HG03439 (cell line): ENCODE results near the gene APBB3.

Experiments
- ATAC-seq: cut with Tn5 transposase; IDR thresholded peaks from one replicate; pipeline ENCODE4 v1.9.1; 2021; ENCODE audit warnings: mild to moderate bottlenecking, moderate library complexity; ENCODE audit not compliant: unreplicated experiment

The APBB3 gene

DNA sequence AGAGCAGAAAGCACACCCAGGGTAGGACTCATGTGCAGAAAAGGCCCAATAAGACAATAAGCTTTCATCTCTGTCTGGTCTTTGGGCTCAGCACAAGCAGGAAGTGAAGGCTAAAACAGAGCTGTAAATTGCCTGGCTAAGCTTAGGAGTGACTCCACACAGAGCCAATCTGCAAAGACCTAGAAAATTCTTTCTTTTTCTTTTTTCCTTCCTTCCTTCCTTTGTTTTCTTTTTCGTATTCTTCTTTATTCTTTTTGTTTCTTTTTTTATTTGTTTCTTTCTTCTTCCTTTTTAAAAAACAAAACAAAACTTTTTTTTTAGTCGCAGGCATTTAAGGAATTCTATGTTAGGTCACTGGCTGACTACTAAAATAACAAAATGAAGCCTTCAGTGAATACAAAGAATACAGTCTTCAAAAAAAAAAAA lies 12.4 kb upstream of the APBB3 start:
- ATAC-seq: no peak

DNA sequence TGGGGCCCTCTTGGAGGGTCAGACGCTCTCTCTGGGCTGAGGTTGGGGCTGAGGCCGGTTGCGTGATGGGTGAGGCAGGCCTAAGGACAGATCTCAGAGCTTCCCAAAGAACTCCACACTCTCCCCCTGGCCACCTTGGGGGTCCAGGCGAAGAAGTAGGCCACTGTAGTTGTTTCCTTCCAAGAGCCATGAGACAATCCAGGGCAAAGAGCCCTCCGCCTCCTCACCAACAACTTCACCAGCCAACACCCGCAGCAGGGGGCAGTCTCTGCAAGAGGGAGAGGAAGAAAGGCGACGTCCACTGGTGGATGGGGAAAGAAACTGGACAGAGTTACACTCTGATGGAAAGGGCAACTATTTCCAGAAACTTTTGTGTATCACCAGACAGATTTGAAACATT lies 10.9 kb upstream of the APBB3 start:
- no peak for ATAC-seq

DNA sequence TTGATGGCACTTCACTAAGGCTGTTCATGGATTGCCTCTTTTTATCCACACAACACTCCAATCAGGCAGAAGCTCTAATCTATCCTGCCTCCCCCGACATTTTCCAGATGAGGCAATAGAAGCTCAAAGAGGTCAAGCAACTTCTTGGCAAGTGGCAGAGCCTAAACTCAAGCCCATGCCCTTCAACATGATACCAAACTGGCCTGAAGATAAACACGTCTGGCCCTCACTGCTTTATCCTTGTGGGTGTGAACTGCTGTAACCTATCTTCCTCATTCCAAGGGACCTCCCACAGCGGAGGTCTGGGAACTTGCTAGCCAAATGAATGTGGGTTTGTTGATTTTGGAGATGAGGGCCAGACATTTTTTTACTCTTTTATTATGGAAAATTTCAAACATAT lies 9.8 kb upstream of the APBB3 start:
- no peak for ATAC-seq

GRCh38 chr5:140573683-140574082 lies 9.3 kb upstream of the APBB3 start:
- no peak for ATAC-seq

GRCh38 chr5:140571105-140571504 lies 6.7 kb upstream of the APBB3 start:
- ATAC-seq: no peak

DNA sequence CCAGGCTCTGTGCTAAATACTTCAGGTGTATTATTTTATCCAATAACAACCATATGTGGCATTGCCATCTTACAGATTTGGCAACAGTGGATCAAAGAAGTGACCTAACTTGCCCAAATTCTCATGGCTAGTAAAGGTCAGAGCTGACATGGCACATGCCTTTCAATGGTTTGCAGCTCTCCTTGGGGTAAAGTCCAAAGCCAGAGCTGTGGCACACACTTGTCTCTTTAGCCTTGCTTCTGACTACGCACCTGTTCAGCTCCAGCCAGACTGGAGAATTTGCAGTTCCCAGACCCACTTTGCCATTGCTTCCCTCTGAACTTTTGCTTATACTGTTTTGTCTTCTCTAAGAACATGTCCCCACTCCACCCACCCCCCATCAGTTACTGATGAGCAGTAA lies 6.1 kb upstream of the APBB3 start:
- ATAC-seq: no peak

DNA sequence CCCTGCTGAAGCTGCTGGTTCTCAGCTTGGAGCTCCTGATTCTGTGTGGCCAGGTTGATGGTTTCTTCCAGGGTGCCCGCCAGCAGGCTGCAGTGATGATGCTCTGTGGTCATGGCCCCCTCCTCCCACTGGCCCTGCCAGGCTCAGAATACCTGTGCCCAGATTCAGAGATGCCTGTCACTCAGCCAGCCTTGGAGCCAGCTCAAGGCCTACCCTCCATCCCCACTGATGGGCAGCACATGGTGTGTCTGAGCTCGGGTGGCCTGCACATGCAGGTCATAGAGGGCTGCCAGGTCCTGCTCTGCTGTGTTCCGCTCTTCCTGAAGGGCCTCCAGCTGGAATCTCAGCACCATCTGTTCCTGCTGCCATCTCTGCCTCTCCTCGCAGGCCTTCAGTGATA lies 5.7 kb upstream of the APBB3 start:
- no peak for ATAC-seq

- ATAC-seq: no peak
Measured at GRCh38 chr5:140569197-140569596, 4.8 kb upstream of the APBB3 start.

DNA sequence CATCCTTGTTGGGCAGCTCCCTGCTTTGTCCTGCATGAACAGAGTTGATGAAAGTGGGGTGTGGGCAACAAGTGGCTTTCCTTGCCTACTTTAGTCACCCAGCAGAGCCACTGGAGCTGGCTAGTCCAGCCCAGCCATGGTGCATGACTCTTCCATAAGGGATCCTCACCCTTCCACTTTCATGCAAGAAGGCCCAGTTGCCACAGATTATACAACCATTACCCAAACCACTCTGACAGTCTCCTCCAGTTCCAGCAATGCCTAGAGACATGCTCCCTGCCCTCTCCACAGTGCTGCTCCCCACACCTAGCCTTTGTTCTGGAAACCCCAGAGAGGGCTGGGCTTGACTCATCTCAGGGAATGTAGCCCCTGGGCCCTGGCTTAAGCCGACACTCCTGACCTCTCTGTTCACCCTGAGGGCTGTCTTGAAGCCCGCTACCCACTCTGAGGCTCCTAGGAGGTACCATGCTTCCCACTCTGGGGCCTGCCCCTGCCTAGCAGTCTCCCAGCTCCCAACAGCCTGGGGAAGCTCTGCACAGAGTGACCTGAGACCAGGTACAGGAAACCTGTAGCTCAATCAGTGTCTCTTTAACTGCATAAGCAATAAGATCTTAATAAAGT lies 4.2 kb upstream of the APBB3 start:
- ATAC-seq: no peak

DNA sequence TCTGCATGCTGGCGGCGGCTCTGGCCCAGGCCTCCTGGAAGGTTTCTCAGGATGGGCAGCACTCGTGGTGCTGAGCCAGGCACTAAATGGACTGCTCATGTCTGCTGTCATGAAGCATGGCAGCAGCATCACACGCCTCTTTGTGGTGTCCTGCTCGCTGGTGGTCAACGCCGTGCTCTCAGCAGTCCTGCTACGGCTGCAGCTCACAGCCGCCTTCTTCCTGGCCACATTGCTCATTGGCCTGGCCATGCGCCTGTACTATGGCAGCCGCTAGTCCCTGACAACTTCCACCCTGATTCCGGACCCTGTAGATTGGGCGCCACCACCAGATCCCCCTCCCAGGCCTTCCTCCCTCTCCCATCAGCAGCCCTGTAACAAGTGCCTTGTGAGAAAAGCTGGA lies 3.5 kb upstream of the APBB3 start:
- no peak for ATAC-seq

DNA sequence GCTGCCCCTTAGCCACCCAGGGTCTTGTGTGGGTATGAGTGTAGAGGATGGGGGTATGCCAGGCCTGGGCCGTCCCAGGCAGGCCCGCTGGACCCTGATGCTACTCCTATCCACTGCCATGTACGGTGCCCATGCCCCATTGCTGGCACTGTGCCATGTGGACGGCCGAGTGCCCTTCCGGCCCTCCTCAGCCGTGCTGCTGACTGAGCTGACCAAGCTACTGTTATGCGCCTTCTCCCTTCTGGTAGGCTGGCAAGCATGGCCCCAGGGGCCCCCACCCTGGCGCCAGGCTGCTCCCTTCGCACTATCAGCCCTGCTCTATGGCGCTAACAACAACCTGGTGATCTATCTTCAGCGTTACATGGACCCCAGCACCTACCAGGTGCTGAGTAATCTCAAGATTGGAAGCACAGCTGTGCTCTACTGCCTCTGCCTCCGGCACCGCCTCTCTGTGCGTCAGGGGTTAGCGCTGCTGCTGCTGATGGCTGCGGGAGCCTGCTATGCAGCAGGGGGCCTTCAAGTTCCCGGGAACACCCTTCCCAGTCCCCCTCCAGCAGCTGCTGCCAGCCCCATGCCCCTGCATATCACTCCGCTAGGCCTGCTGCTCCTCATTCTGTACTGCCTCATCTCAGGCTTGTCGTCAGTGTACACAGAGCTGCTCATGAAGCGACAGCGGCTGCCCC lies 2.9 kb upstream of the APBB3 start:
- no peak for ATAC-seq

- ATAC-seq: no peak
Measured at GRCh38 chr5:140566665-140567064, 2.3 kb upstream of the APBB3 start.

DNA sequence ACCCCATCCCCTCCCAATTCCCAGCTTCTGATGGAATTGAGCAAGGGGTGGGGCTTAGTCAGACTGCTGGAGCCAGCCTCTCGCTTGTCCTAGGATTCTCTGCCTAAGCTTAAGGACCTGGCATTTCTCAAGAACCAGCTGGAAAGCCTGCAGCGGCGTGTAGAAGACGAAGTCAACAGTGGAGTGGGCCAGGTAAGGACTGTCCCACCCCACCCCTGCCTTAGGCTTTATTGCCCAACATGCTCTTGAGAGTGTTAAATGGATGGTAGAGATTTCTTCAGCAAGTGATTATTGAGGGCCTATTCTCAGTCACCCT lies 1.3 kb upstream of the APBB3 start:
- no peak for ATAC-seq

- ATAC-seq: no peak
Measured at GRCh38 chr5:140565024-140565779, 804 bp upstream of the APBB3 start.

- ATAC-seq: no peak
Measured at GRCh38 chr5:140563596-140563995, 802 bp downstream of the APBB3 start.

DNA sequence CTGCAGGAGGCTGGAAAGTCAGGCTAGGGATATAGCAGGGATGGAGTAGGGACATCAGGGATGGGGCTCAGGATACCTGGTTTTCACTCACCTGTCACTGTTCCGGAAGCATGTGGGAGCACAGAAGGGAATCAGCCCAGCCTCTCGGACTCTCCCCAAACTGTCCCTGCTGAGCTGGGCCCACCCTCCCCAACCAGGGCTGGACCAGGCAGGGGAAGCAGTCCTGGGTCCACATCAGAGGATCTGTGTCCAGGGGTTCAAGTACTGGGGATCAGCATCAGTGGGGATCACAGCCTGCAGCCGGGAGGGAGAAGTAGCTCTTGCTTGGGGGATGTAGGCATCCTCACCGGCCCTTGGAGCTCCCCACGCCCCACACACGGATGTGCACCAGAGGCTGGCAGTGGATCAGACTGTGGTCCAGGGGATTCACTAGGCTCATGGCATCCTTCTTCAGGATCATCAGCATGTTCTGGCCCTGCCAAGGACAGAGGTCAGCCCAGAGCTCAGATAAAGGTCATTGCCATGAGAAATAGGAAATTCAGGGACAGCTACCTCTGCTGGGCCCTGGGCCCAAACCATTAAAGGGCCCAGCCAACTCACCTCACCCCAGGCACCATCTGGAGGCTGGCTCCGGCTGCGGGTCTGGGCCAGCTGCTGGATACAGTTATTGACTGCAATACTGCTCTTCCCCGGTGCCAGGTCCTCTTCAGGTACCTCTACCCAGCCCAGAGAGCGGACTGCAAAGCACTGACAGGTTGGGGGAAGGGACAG lies 2.5 kb downstream of the APBB3 start:
- ATAC-seq: no peak

GRCh38 chr5:140560227-140560626 lies 4.2 kb downstream of the APBB3 start:
- no peak for ATAC-seq

DNA sequence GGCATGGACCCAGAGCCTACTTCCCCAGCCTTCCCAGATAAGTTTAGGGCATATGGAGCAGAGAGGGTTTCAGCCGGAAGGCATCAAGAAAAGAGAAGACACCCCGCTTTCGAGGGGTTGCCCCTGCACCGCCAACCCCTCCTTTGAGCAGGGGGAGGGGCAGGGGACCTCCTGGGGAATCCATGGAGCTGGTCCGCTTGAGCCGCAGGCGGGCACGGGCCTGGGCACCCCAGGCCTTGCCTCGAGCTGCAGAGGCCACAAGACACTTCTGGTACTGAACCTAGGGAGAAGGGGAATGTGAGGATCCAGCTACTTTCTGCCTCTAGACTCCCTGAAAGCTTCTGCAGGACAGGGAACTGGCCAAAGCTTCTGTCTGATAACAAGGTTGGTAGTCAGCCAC lies 5.9 kb downstream of the APBB3 start:
- ATAC-seq: no peak

DNA sequence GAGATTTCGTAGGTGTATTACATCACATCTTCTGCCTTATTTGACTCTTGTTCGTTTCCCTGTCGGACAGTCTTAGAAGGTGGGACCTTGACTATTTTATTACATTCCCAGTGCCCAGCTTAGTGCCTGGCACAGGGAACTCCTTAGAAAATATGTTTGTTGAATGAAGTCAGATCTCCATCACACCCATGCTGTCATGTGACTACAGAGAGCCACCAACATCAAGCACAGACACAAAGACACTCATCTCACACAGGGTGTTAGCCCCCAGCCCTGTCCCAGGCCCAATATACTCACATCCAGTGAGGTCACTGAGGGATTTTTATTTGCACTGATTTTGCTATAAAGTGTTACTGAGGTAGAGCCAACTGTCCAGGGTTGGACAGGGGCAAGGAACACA lies 6.4 kb downstream of the APBB3 start:
- no peak for ATAC-seq

GRCh38 chr5:140557136-140557805 lies 7.1 kb downstream of the APBB3 start, which contains the start of gene SRA1:
Gene SRA1 (minus strand): TSS chr5:140557473. CDS start chr5:140557452, 21 bp downstream.
- ATAC-seq: peak; percentile 94

GRCh38 chr5:140556438-140556837 lies 8.0 kb downstream of the APBB3 start:
- no peak for ATAC-seq
